HG03520 (cell line): ENCODE results near the gene ARPC2.
A peak's percentile ranks its signal among the peaks of the same experiment; 100 is the strongest.
"Not testable (repeated sequence)": the region's sequence is repeated elsewhere in the genome, so short reads cannot be mapped to it uniquely, and the experiment has no call there.

Experiments used
- ATAC-seq: cut with Tn5 transposase; IDR thresholded peaks from one replicate; pipeline ENCODE4 v1.9.1; 2021; ENCODE audit warnings: mild to moderate bottlenecking, moderate library complexity; ENCODE audit not compliant: unreplicated experiment

The ARPC2 gene

GRCh38 chr2:218269900-218270720 lies 53.1 kb downstream of the ARPC2 start, which contains the start of the genes AAMP and PNKD:
Gene AAMP (minus strand): TSS chr2:218270137. CDS start chr2:218270086, 51 bp downstream.
Gene PNKD (plus strand): TSS chr2:218270519. CDS start chr2:218270536, 17 bp downstream.
- peak; percentile 90 for ATAC-seq

GRCh38 chr2:218270721-218271486 lies 53.9 kb downstream of the ARPC2 start:
- no peak for ATAC-seq

- ATAC-seq = no peak
These were observed 54.5 kb downstream of the ARPC2 start for GRCh38 chr2:218271487-218271797.

DNA sequence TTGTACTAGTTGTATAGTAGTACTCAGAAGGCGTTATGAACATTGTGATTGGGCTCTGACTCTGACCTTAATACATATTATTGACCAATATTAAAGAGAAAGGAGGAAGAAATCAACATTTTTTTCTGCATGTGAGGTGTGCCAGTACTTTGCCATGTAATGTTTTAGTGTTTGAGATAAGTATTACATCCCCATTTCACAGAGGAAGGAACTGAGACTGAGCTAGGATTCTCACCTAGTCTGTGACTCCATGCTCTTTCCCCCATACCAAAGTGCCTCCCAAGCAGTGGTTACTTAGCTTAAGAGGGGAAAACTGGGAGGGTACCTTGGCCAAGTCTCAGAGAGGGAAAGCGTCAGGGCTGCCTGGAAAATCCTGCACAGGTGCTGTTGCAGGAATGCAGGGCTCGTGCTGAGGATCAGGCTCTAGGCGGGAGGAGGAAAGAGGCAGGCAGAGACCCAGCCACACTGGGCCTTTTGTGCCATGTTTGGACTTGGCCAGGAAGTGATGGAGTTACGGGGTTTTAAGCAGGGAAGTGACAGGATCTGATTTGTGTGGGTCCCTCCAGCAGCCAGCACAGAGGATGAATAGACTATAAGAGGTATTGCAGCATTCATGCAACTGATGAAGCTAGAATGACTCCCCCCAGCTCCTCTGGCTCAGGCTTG lies 55.0 kb downstream of the ARPC2 start:
- no peak for ATAC-seq

DNA sequence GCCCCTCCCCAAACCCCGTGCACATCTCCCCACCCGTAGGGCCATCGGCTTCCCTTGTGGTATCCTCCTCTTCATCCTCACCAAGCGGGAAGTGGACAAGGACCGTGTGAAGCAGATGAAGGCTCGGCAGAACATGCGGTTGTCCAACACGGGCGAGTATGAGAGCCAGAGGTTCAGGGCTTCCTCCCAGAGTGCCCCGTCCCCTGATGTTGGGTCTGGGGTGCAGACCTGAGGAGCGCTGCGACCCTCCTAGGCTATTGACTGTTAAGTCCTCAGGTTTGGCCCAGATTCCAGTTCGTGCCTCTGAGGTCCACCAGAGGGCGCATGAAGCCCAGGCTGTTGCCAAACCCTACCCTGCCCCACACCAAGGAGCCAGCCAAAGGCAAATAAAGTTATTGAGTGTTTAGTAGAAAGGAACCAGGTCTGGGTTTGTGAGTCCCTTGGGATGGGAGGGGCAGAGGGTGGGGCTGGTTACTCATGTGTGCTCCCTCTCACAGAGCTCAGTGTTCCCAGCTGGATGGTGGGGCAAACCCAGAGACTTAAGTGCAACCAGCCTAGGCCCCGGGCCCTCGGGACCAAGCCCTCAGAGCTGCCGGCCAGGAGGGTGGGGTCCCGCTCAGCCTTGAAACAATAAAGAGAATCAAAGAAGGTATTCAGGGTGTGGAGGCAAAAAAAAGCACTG lies 55.7 kb downstream of the ARPC2 start:
- ATAC-seq = no peak

DNA sequence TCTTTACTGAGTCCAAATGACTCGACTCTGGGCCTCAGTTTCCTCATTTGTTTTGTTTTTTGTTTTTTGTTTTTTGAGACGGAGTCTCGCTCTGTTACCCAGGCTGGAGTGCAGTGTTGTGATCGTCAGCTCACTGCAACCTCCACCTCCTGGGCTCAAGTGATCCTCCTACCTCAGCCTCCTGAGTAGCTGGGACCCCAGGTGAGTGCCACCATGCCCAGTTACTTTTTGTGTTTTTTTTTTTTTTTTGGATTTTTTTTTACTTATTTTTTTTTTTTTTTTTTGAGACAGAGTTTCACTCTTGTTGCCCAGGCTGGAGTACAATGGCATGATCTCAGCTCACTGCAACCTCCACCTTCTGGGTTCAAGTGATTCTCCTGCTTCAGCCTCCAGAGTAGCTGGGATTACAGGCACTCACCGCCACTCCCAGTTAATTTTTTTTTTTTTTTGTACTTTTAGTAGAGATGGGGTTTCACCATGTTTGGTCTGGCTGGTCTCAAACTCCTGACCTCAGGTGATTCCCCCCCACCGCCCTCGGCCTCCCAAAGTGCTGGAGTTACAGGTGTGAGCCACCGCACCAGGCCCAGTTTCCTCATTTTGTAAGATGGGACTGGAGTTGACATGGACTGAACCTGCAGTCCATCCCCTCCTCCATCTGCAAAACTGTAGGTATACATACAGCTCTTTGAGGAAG lies 56.4 kb downstream of the ARPC2 start:
- ATAC-seq = not testable (repeated sequence)

DNA sequence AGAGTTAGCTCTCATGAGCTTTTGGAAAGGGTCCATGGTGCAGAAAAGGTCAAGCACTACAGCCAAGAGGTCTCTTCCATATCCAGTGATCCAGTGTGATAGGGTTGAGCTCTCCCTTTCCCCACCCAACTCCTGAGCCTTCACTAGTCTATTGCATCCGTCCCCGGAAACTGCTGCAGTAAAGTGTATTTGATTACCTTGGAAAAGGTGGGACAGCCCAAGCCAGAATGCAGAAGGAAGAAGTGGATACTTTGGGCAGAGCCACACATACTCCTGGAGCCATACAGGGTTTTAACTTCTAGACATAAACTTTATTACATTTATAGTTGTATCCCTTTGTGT lies 56.9 kb downstream of the ARPC2 start:
- no peak for ATAC-seq

DNA sequence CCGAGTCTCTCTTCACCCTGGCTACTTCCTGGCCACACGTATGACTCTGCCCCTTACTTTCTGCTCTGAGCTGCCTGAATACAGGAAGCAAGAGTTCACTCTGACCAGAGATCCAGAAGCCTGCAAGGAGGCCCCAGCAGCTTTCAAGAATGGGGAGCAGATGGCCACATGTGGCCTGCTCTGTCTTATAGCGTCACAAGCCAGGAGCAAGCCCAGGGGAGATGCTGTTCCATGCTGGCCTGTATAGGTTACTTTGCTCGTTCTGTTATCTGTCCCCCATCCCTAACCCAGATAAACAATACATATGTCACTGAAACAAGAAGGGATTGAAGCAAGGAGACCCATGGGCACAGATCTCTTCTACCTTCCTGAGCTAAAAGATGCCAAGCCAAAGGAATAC lies 57.6 kb downstream of the ARPC2 start:
- ATAC-seq = no peak

DNA sequence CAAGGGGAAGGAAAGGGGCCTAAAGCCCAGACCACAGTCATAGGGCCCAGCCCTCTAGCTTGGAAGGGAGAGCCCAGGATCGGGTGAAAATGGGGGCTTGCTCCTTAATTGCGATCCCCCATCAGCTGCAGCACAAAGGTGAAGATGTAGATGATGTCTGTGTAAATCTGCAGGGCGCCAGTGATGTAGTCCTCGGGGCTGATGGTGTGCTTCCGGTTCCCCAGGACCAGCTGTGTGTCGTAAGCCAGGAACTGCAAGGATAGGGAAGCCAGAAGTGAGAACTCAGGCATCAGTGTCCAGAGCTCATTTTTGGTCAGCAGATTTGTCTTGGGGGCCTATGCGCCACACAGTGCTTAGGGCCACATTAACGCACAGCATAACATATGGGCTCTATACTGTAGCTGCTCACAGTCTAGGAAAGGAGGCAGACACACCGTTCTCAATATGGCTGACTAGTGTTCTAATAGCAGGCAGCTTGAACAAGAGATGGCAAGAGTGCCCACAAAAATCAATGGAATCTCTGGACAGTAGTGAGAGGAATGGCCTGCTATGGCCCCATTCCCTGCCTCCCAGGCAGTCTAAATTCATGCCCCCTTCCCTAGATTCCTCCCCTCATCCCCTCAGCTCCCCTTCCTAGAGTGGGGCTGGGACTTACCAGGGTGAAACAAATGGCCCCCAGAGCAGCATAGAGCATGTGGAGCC lies 58.5 kb downstream of the ARPC2 start:
- ATAC-seq = no peak

DNA sequence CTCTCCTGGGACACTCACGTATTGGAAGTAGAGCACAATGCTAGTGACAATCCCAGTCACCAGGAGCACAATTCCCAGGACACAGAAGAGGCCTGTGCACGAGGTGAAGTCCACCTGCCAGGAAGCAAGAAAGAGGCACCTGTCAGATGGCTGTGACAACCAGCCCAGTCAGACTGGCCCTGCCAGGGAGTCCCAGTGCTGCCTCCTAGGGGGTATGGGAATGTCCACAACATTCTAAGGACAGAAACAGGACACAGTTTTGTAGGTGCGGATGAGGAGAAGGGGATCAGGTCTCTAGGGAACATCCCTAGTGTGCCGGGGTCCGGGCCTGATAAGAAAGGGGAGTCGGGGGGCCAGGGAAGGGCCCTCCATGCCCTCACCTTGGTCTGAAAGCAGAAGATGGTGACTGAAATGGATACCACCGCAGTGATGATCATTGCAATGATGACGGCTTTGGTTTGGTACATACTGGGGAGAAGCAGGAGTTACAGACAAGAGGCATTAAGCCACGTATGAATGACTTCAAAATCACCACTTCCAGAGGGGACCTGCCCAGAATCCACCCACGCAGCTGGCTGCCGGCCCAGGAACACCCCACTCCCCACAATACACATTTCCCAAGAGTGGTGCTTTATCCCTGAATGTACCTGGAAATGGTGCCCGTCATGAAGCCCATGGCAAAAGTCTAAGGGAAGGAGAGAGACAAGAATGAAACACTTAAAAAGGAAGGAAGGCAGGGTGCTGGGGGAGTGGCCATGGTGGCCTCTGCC lies 60.2 kb downstream of the ARPC2 start:
- no peak for ATAC-seq

DNA sequence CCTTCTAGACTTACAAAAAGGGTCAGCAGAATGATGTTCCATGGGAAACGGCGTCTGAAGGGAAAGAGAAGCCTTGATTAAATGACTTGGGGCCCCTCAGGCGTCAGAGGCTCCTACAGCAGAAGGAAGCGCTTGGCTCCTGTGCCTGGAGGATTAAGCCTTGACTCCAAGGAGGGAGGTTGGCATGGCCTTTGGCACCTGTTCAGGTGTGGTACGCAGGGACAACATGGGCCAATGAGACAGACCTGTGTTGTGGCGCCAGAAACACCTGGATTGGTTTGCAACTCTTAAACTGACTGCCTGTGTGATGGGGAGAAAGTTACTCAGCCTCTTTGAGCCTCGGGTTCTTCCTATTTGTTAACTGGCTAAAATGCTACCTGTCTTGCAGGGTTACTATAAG lies 60.9 kb downstream of the ARPC2 start:
- no peak for ATAC-seq

DNA sequence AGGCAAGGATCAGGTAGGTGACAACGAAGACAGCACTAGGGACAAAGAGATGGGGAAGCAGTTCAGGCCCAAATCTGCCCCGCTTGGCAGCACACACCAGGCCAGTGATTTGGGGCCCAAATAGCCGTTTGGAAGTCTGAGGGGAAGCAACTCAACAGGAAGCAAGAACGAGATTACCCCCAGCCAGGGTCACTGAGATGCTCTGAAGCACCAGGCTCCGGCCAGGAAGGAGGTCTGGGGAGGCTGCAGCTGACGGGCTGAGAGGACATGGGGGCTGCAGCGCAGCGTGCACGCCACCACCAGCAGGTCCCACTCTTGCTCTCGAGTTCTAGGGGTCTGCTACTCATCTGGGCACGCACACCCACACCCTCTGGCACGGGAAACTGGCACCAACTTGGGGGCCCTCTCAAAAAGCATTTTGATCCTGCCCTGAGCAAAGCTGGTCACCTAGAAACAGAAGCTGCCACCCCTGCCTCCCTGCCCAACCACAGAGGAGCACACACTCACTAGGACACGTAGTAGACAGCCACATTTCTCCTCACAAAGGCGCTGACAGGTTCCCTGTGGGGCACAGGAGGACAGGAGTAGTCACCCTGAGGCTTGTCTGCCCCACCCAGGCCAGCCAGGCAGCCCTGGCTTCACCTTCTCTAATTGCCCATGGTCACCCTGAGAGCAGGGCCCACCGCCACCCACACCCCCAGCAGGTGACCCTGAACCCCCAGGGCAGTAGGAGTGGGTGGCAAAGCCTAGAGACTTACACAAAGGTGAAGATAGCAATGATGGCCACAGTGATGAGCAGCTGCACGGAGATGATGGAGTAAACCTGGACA lies 61.8 kb downstream of the ARPC2 start:
- ATAC-seq = no peak

- ATAC-seq = no peak
These were observed 63.4 kb downstream of the ARPC2 start for GRCh38 chr2:218280260-218280870.

- ATAC-seq = no peak
These were observed 64.5 kb downstream of the ARPC2 start for GRCh38 chr2:218281449-218281848.

- no peak for ATAC-seq
These were observed 65.4 kb downstream of the ARPC2 start for GRCh38 chr2:218282173-218282991.

DNA sequence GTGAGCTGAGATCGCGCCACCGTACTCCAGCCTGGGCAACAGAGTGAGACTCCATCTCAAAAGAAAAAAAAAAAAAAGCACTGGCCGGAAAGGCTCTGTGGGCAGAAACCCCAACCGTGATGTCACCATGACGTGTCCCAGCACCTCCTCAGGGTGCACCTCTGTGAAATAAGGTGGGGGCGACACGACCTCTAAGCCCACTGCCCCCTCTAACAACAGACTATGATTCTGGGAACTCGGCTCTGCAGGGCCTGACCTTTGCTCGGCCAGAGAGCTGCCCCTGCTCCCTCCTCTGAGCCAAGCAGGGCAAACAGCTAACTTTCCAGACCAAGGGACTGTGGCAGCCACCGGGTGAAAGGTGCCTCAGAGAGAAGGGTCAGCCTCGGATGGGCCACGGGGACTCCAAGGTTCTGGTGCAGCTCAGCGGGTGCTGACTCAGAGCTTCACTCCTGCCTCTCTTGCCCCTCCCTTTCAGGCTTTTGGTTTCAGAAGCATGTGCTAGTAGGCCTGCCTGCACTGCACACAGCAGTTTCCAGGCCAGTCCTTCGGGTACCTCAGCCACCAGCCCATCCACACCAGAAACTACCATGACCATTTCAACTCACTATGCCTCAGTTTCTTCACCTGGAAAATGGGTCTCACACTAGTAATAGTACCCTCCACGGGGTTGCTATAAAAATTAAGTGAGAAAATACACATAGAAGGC lies 67.3 kb downstream of the ARPC2 start:
- ATAC-seq = peak; percentile 54
